Right ventricle myocardium superior (tissue), 1 donor: Measurements from ENCODE around the gene SEMG2. TPM values are rescaled to one million over a fixed set of nuclear protein-coding genes. Genes with fewer than 3 reads are reported as not detected.

Experiments
- ATAC-seq: fragments of 200-7000 bp; cut with Tn5 transposase; one replicate; pipeline ENCODE4 v1.9.1; 2020; ENCODE audit warnings: mild to moderate bottlenecking; ENCODE audit not compliant: poor library complexity
- DNase-seq: peaks from one replicate; pipeline ENCODE4 v3.0.0-alpha.2; 2020
- intact Hi-C: fragments of 100-400 bp; cut with DNase I; formaldehyde crosslinking; loops from one replicate; pipeline ENCODE4 v1.11.2; 2022
- total RNA-seq: library from RNA; stranded (reverse); fragmentation: NEBNext Ultra II Directional; extraction: Animal tissue kit (Norgen Biotek cat#: 25700); gene quantifications from one replicate; pipeline ENCODE4 v1.2.1, GENCODE V29; 2021
- donor health status: DM: no; HTN: yes; CAD: no; lungs with severe emphysema.

SEMG2 gene
- total RNA-seq, 1 donor from 2014 or later, result not detected

DNA sequence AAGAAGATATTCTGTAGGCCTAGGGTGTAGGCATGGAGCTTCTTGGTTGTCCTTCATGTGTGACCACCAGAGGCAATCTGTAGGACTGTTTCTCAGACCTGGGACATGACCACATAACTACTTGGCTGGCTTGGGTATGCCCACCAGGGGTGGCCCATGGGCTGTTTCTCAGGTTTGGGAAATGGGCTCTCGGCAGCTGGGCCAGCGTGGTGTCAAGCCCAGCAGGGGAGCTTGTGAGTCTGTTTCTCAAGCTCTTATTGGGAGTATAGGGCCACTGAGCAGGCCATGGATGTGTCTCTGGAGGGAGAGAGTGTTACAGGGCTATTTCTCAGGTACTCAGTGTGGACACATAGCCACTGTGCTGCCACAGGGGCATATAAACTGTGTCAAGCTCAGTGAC, 2.5 kb upstream of the SEMG2 start:
- ATAC-seq (no peak), DNase-seq (no peak)
- intact Hi-C loops, result no loop called here

DNA sequence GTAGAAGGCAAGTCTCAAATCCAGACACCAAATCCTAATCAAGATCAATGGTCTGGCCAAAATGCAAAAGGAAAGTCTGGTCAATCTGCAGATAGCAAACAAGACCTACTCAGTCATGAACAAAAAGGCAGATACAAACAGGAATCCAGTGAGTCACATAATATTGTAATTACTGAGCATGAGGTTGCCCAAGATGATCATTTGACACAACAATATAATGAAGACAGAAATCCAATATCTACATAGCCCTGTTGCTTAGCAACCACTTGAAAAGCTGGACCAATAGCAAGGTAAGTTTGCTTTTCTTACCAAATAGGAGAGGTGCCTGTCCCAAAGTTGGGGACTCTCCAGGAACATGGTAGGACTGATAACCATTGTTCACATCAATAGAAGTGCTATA, 2.0 kb downstream of the SEMG2 start:
- DNase-seq, result no peak
- ATAC-seq, result no peak
- intact Hi-C loops, result no loop called here

DNA sequence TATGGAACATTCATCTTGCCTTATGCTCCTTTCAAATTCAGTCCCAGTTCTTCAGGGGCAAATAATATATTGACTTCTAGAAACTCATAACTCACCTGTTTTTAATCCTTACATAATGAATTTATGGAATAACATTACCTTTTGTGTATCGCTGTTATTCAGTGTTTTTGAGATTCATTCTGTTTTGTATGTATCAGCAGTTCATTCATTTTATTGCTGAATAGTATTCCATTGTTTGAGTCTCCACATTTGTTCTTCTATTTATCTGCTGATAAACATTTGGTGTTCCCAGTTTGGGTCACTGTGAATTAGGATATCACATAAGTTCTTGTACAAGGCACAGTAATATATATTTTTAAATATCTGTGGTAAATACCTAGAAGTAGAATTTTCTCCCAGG, 5.1 kb downstream of the SEMG2 start:
- no peak for ATAC-seq
- intact Hi-C loops, result no loop called here
- DNase-seq, result no peak

DNA sequence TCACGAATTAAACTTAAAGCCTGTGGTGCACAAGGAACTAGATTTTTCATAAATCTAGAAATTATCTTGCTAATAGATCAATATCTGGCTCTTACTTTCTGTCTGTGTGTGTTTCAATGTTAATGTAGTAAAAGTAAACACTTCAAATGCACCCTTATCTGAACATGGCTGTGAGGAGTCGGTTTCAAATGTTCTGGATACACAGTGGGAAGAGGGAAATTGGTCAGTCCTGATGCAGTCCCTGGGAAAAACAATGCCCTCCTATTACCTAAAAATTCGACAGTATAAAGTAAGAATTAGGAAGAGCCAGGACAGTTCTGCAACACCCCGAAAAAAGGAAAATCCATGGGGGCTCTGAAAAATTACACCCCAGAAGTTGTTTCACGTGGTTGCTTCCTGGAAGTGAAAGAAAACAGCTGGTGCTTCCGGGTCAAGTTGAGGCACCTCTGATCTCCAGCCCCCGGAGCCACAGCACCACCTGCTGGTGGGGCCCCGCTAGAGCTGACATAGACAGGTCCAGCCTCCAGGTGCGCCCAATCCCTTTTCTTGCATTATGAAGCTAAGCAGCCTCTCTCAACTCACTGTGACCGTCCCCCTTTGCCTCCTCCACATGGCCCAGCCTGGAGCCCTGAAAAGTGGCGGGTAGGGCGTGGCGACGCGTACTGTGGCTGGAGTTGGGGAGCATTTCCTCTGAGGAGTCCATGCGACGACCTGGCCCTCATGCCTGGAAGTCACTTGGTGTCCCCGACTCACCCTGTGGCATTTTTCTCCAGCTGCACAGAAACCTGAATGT, 8.3 kb downstream of the SEMG2 start:
- ATAC-seq, result no peak
- DNase-seq, result peak; percentile 47
- intact Hi-C loops, result no loop called here

DNA sequence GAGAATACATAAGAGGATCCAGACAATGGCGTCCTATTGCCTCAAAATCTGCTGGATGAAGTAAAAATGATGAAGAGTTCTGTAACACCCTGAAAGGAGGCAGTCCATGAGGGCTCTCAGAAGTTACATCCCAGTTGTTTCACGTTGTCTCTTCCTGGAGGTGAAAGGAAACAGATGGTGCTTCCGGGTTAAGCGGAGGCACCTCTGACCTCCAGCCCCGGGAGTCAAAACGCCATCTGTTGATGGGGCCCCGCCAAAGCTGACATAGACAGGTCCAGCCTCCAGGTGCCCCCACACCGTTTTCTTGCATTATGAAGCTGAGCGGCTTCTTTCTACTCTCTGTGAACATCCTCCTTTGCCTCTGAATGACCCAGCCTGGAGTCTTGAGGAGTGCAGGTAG, 9.5 kb downstream of the SEMG2 start:
- no peak for DNase-seq
- intact Hi-C loops, result no loop called here
- ATAC-seq, result no peak

DNA sequence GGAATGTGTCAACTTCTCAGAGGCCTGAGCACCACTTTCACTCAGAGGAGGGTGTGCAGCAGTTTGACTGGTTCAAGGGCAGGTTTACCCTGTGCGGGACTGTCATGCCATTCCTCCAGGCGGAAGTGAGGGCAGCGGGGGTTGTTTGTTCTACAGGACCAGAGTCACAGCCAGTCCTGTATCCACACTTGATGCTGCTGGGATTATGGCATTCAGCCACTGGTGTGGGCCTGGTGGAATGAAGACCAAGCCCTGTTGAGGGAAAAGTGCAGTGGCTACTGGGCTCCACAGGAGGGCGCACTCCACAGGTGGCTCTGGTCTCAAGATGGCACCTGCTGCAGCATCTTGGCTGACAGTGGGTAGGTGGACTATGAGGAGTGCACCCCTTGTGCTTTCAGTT, 14.8 kb downstream of the SEMG2 start:
- intact Hi-C loops, result no loop called here
- DNase-seq (no peak), ATAC-seq (no peak)

DNA sequence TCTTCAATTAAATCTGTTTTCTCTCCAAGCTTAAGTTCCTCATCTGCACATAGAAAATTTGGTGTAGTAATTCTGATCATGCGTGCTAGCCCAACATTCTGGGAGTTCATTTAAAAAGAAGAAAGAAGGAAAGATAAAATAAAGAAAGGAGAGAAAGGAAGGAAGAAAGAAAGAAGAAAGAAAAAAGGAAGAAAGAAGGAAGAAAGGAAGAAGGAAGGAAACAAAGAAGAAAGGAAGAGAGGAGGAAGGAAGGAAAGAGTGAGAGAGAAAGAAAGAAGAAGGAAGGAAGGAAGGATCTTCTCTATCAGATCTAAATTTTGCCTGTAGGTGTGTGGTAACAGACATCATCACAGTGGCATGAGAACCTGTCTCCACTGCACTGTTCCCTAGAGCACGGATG, 17.0 kb downstream of the SEMG2 start:
- DNase-seq (no peak), ATAC-seq (no peak)
- intact Hi-C loops, result no loop called here

DNA sequence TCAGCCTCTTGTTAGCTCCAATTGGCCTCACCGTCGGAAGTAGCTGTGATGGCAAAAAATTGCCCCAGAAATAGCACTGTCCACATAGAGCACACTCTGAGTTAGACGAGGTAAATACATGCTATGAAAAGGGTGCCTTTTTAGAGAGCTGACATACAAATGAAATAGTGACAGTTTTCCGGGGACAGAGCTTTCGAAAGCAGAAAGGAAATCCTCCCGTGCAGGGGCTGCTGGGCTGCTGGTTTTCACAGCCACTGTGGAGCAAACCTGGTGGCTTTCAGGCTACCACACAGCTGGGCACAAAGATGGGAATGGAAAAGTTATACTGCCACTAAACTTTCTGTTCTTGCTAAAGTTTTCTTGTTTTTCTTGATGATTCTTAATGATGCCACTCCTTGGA, 24.9 kb downstream of the SEMG2 start:
- intact Hi-C loops, result no loop called here
- no peak for ATAC-seq
- DNase-seq, result no peak

DNA sequence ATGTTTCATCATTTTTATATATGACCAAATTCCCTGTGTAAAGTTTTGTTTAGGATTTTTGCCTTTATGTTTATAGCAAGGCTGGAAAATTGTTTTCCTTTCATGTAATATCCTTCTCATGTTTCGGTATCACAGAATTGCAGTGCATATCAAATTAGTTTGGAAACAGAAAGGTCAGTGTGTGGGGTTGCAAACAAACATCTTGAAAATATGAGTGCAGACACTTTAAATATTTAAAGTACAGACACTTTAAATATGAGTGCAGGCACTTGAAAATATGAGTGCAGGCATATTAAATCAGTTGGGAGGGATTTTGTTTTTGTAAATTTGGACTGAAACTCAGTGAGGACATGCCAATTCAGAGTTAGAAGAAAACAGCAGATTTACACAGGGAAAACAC, 26.7 kb downstream of the SEMG2 start:
- intact Hi-C loops, result no loop called here
- DNase-seq (no peak), ATAC-seq (no peak)

DNA sequence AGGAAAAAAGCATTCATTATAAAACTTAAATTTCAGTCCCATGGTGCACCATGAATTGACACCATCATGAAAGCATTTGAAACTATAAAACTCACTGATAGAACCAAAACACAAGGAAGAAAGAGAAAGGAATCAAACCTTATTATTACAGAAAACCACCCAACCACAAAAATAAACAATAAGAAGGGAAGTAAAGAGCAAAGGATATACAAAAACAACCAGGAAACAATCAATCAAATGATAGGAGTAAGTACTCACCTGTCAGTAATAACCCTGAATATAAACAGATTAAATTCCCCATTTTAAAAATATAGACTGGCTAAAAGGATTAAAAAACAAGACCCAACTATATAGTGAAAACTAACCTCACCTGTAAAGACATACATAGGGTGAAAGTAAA, 27.4 kb downstream of the SEMG2 start:
- no peak for ATAC-seq
- DNase-seq, result no peak
- intact Hi-C loops, result no loop called here

DNA sequence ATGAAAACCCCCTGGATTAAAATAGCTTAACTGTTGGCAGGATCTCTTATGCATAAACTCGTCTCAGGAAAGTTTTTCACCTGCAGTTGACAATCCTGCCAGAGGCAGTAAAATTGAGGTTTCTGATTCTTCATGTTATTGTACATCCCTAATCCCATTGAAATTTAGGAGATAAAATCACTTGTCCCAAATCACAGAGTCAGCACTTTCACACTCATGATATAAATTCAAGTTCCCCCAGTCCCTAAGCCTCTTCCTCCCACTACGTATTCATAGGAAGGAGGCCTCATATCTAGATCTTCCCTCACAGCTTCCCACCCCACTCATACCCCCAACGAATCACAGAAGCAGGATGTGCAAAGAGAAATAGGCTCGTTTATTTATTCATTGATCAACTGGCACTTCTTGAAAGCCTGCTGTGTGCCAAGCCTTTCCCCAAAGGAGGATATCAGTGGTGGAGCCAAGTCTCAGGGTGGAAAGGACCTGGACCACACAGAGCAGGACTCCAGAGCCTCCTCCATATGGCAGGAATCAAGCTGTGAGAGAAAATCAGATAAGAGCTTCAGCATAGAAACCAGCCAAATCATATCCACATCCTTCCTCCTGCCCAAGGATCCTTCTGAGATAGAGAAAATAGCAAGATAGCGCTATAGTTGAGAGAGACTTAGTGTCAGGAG, 30.8 kb downstream of the SEMG2 start:
- intact Hi-C loops, result no loop called here
- ATAC-seq (no peak), DNase-seq (no peak)

DNA sequence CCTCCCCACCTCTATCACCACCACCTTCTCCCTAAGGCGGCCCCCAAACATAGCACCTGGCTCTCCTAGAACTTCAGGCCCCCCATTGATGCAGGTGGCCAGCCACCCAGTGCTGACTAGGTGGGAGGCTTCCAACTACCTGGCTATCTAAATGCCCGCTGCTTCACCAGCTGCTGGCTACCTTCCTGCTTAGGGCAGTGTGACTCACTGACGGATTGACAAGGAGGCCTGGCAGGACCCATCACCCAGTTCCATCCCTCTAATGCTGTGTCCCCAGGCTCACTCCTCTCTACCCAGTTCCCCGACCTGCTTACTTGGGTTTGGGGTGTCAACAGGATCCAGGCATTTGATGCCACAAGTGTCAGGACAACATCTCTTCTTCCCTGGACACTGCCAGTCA, 32.1 kb downstream of the SEMG2 start:
- intact Hi-C loops, result no loop called here
- DNase-seq (no peak), ATAC-seq (no peak)

DNA sequence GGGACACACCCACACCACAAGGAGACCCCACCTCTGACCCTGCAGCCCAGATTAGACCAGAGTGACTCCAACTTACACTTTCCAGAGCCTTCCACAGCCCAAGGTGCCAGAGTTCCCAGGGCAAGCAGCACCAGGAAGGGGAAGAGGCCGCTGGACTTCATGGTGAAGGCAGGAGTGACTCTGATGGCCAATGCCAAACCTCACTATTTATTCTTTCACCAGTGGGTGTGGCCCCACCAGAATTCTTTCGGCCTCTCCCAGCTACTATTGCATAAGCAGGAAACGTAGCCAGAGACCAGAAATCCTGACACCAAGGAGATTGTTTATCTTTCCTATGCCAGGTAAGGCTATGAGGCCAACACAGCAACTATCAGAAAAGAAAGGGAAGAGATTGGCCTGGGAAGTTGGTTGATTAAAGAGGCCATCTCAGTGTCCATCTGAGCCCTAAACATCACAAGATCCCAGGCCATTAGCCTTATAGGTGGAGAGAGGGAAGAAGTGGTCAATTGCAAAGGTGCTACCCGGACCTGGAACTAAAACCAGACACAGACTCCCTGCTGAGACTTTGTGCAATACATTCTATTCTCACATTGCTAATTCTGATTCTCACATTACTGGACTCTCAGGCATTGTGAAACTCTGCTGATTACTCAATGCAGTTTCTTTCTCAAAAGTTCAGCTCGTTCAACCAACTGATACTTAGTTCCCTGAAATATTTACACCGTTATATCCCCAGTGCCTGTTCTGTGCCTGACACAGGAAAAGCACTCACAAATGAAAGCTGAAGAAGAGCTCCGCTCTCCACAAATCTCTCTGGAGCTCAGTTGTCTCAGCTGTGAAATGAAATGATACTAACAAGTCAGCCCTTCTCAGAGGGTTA, 33.5 kb downstream of the SEMG2 start, which contains the start of gene SLPI:
SLPI (minus strand) TSS at position 182 of the 880 bp plus-strand sequence; CDS start at position 161, 21 bp downstream.
- intact Hi-C loops, result no loop called here
- peak; percentile 53 for ATAC-seq
- DNase-seq, result no peak

DNA sequence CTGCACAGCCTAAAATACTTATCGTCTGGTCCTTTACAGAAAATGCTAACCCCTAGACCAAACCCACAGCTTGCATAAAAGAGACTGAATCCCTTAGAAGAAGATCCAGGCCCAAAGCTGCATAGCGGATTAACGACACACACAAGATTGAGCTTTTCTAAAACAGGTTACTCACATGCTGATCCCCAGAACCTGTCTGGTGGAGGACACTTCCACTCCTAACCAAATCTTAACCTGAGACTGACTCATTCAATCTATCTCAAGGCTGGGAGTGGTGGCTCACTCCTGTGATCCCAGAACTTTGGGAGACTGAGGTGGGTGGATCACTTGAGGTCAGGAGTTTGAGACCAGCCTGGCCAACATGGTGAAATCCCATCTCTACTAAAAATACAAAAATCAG, 36.0 kb downstream of the SEMG2 start:
- no peak for ATAC-seq
- DNase-seq, result no peak
- intact Hi-C loops, result no loop called here

DNA sequence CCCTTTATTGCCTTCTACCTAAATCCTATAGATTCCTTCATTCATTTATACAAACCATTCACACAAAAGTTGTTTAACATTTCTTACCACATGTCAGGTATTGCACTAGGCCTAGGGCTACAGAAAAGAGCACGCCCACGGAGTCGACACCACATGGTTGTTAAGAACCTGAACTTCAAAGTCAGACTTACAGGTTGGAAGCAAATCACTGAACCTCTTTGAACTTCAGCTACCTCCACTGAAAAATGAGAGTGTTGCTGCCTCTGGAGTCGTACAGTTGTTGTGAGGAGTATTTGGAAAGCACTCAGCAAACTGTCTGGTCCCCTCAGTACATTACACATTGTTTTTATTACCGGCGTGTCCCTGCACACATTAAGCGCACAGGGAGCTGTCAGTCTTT, 36.5 kb downstream of the SEMG2 start:
- intact Hi-C loops, result no loop called here
- DNase-seq (no peak), ATAC-seq (no peak)

DNA sequence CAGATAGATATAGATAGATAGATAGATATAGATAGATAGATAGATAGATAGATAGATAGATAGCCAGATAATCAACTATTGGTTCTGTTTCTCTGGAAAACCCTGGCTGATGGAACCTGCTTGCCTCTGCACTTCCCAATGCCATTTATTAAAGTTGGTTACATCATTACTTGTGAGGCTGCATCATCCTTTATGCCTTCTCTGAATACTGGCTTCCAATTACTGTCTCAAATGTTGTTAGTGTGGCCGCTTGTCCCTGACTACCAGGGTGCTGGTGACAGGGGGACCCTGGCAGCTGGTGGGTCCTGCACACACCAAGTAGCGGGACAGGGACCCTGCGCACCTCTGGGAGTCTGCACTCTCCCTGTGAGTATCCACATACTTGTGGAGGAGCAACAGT, 37.1 kb downstream of the SEMG2 start:
- ATAC-seq, result no peak
- intact Hi-C loops, result no loop called here
- DNase-seq, result no peak

DNA sequence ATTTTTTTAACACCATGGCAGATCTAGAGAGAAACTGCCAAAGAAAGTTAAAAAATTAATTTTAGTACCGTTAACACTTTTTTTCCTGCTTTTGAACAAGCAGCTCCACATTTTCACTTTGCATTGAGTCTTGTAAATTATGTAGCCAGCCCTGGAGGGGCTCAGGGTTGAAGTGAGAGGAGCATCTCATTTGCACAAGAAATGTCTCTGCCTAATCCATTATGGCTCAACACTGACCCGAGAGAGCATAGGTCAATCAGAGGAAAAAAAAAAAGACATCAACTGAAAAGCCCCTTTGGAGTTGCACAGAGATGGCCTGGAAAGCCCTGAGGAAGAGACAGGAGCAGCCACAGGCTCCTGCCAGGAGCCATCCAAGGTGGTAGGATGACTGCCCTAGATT, 37.5 kb downstream of the SEMG2 start:
- DNase-seq (no peak), ATAC-seq (no peak)
- intact Hi-C loops, result no loop called here

DNA sequence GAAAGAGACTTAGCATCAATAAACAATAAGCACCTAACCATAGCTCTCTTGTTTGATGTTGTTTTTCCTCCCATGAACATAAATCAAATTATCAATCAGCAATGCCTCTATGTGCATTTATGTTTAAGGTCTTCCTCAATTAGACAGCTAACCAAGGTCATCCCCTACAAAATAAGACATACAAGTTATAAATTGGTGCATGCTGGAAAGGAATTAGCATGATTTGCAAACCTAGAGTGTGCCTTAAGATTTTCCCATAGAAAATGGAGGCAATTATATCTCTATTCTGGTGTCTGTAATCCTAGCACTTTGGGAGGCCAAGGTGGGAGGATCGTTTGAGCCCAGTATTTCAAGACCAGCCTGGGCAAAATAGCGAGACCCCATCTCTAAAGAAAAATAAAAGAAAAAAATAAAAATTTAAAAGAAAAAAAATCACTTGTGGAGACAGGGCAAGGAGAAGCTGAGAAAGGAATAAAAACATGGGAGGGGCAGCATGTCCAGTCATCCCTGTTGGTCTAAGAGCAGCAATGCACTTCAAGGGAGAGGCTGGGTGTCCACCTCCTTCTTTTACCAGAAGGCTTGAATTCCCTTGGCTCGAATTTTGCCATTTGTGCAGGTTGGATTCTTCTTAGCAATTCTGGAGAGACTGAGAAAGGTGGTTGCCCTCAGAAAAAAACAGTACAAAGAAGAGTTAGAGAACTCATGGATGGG, 42.5 kb downstream of the SEMG2 start:
- no peak for DNase-seq
- intact Hi-C loops, result no loop called here

DNA sequence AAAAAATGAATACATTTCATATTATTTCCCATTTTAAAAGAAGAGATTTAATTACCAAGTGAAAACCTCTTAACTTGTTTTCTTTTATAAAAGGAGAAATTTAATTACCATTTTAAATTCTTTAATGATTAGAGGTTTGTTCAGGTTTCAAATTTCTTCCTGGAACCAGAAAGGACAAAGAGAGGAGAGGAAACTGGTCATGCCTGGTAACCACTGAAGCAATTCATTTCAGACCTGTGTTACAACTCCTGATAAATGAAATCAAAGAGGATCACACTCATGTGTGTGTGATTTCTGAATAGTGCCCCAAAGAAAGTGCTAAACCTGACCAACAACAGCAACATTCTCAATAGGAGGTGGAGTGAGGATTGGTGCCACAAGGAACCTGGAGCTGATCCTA, 45.8 kb downstream of the SEMG2 start:
- intact Hi-C loops, result no loop called here
- no peak for ATAC-seq
- DNase-seq, result no peak

More for the DNA sequence above, 42.5 kb downstream of the SEMG2 start:
- no peak for ATAC-seq
